IMR-90 (cell line): ENCODE measurements around the gene CIAO3.
A peak's percentile ranks its signal among the peaks of the same experiment; 100 is the strongest.

Experiments used
- BHLHE40 ChIP-seq: fragments of 150-350 bp; IDR thresholded peaks from 2 replicates; pipeline ENCODE4 v1.6.1; 2016; ENCODE audit warnings: mild to moderate bottlenecking, low read depth, low read length
- CEBPB ChIP-seq: IDR thresholded peaks from 2 replicates; pipeline ENCODE4 v1.6.1; 2012; ENCODE audit warnings: low read depth, low read length, improper control_type of control experiment
- FOS ChIP-seq: fragments of 150-350 bp; IDR thresholded peaks from 2 replicates; pipeline ENCODE4 v1.6.1; 2016; ENCODE audit warnings: low read depth, low read length
- MAFK ChIP-seq: IDR thresholded peaks from 2 replicates; pipeline ENCODE4 v1.6.1; 2012; ENCODE audit warnings: low read depth, low read length, improper control_type of control experiment
- MXI1 ChIP-seq: IDR thresholded peaks from 2 replicates; pipeline ENCODE4 v1.6.1; 2012; ENCODE audit warnings: low read depth, mild to moderate bottlenecking, low read length, moderate library complexity, borderline replicate concordance
- POLR2A ChIP-seq: IDR thresholded peaks from 2 replicates; pipeline ENCODE4 v1.6.1; 2012; ENCODE audit warnings: mild to moderate bottlenecking, low read depth, low read length
- TF ChIP-seq, protein P1 (sequence below): conservative IDR thresholded peaks from 2 replicates; pipeline ENCODE4 v1.5.1; 2012; ENCODE audit warnings: mild to moderate bottlenecking, low read depth, low read length, improper control_type of control experiment
- TF ChIP-seq, protein P2 (sequence below): fragments of 150-350 bp; IDR thresholded peaks from 2 replicates; pipeline ENCODE4 v1.6.1; 2016; ENCODE audit warnings: low read depth, mild to moderate bottlenecking, low read length, moderate library complexity, borderline replicate concordance
- TF ChIP-seq, protein P3 (sequence below): fragments of 150-350 bp; IDR thresholded peaks from 2 replicates; pipeline ENCODE4 v1.6.1; 2017; ENCODE audit warnings: mild to moderate bottlenecking, antibody characterized with exemption, low read length, low read depth

DNA sequence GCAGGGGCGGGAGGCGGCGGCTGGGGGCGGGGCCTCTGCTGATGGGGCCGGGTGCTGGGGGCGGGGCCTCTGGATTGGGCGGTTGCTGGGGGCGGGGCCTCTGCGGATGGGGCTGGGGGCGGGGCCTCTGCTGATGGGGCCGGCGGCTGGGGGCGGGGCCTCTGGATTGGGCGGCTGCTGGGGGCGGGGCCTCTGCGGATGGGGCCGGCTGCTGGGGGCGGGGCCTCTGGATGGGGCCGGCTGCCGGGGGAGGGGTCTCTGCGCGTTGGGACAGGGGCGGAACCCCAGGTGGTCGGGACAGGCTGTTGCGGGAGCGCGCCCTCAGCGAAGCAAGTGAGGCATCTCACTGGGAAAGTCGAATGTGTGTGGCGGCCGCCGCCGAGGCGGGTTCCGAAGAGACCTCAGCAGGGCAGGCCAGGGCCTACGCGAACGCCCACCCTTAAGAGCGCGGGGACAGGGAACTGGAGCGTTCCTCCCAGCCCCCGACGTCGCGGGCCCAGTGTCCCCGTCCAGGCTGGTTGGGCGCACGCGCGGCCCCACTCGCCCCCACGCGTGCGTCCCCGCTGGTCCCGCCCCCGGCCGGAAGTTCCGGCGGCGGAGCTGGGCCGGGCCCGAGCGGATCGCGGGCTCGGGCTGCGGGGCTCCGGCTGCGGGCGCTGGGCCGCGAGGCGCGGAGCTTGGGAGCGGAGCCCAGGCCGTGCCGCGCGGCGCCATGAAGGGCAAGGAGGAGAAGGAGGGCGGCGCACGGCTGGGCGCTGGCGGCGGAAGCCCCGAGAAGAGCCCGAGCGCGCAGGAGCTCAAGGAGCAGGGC is 60.8 kb downstream of the CIAO3 start, which contains the start of gene STUB1:
- TF ChIP-seq, protein P1, sequence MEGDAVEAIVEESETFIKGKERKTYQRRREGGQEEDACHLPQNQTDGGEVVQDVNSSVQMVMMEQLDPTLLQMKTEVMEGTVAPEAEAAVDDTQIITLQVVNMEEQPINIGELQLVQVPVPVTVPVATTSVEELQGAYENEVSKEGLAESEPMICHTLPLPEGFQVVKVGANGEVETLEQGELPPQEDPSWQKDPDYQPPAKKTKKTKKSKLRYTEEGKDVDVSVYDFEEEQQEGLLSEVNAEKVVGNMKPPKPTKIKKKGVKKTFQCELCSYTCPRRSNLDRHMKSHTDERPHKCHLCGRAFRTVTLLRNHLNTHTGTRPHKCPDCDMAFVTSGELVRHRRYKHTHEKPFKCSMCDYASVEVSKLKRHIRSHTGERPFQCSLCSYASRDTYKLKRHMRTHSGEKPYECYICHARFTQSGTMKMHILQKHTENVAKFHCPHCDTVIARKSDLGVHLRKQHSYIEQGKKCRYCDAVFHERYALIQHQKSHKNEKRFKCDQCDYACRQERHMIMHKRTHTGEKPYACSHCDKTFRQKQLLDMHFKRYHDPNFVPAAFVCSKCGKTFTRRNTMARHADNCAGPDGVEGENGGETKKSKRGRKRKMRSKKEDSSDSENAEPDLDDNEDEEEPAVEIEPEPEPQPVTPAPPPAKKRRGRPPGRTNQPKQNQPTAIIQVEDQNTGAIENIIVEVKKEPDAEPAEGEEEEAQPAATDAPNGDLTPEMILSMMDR = no peak
- TF ChIP-seq MXI1 (peak; percentile 46; the same call in 1 of the 2 replicates), POLR2A (peak; percentile 39), FOS (no peak), MAFK (no peak), CEBPB (no peak), BHLHE40 (peak; percentile 60)
- TF ChIP-seq, protein P2, sequence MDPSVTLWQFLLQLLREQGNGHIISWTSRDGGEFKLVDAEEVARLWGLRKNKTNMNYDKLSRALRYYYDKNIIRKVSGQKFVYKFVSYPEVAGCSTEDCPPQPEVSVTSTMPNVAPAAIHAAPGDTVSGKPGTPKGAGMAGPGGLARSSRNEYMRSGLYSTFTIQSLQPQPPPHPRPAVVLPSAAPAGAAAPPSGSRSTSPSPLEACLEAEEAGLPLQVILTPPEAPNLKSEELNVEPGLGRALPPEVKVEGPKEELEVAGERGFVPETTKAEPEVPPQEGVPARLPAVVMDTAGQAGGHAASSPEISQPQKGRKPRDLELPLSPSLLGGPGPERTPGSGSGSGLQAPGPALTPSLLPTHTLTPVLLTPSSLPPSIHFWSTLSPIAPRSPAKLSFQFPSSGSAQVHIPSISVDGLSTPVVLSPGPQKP = no peak
- TF ChIP-seq, protein P3, sequence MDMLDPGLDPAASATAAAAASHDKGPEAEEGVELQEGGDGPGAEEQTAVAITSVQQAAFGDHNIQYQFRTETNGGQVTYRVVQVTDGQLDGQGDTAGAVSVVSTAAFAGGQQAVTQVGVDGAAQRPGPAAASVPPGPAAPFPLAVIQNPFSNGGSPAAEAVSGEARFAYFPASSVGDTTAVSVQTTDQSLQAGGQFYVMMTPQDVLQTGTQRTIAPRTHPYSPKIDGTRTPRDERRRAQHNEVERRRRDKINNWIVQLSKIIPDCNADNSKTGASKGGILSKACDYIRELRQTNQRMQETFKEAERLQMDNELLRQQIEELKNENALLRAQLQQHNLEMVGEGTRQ = no peak
